GM12891 (cell line): ENCODE measurements around the gene HSPB3.

ENCODE experiments used
- POLR2A ChIP-seq: IDR thresholded peaks from 2 replicates; pipeline ENCODE4 v1.6.1; 2011; ENCODE audit warnings: low read depth, low read length, control low read depth
- POLR2AphosphoS5 ChIP-seq: IDR thresholded peaks from 2 replicates; pipeline ENCODE4 v1.6.1; 2011; ENCODE audit warnings: low read depth, low read length, control low read depth

- TF ChIP-seq POLR2A (no peak), POLR2AphosphoS5 (no peak)
Observed at GRCh38 chr5:54450542-54450941, 5.0 kb upstream of the HSPB3 start.
